ENCODE measurements around the gene PERP. TPM values are rescaled to one million over a fixed set of nuclear protein-coding genes. Genes with fewer than 3 reads are reported as not detected.
"Not testable (repeated sequence)": the region's sequence is repeated elsewhere in the genome, so short reads cannot be mapped to it uniquely, and the experiment has no call there.

The PERP gene
- total RNA-seq, 1 donor from 2014 or later, result 161 TPM

DNA sequence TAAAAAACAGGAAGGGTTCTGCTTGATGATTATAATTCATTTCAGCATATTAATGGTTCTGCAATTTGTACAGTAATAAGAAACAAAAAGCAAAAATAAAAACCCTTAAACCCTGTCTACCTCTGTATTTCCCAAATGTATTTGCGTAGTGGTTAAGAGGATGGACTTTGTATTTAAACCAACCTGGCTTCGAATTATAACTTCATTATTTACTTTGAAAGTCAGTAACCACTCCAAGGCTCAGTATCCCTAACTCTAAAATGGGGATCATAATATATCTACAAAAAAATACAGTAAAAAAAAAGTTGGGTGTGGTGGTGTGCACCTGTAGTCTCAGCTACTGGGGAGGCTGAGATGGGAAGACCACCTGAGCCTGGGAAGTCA lies 21.4 kb downstream of the PERP start:
- Histone ChIP-seq H3K27me3 (ENCODE audit: control insufficient read depth, insufficient read depth, low read length) (no peaks in the 10 kb centered on the region), H3K36me3 (ENCODE audit: control insufficient read depth, insufficient read depth, low read length) (peaks cover 1% of the 10 kb centered on the region), H3K4me3 (ENCODE audit: low read depth, low read length) (no peak overlapping the region)
- DNase-seq (ENCODE audit: low read depth) (no peak), FAIRE-seq (no peak)
- TF ChIP-seq, protein P1, sequence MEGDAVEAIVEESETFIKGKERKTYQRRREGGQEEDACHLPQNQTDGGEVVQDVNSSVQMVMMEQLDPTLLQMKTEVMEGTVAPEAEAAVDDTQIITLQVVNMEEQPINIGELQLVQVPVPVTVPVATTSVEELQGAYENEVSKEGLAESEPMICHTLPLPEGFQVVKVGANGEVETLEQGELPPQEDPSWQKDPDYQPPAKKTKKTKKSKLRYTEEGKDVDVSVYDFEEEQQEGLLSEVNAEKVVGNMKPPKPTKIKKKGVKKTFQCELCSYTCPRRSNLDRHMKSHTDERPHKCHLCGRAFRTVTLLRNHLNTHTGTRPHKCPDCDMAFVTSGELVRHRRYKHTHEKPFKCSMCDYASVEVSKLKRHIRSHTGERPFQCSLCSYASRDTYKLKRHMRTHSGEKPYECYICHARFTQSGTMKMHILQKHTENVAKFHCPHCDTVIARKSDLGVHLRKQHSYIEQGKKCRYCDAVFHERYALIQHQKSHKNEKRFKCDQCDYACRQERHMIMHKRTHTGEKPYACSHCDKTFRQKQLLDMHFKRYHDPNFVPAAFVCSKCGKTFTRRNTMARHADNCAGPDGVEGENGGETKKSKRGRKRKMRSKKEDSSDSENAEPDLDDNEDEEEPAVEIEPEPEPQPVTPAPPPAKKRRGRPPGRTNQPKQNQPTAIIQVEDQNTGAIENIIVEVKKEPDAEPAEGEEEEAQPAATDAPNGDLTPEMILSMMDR (IDR thresholded peaks at IDR 0.05; ENCODE audit: insufficient read depth, low read length, severe bottlenecking), result no peak

DNA sequence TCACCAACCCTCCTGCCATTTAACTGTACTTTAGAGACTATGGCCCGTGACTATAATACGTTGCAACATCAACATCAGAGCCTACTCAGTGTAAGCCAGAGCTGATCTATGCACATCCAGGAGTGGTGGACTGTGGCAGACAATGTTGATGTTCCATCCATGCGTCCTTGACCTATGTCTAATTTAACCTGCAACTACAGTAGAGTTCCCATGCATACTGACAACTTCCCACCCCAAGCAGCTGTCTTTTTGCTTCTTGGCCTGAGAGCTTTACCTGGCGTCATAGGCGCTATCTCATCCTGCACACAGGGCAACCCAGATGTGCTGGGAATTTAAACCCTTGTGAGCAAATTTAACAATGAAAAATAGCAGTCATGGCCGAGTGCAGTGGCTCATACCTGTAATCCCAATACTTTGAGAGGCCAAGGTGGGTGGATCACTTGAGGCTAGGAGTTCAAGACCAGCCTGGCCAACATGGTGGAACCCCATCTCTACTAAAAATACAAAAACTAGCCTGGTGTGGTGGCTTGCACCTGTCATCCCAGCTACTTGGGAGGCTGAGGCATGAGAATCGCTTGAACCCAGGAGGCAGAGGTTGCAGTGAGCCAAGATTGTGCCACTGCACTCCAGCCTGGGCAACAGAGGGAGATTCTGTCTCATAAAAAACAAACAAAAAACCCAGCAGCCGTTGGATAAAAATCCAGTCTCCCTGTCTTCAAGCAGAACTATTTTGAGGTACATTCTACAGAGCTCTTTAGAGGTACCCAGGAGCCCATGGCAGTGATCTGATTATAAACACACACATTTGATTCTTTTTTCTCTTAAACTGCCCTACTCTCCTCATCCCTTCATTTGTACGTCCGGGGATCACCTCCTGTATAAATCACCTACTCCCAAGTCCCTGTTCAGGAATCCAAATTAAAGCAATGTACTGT lies 22.0 kb downstream of the PERP start:
- FAIRE-seq (no peak), DNase-seq (ENCODE audit: low read depth) (no peak)
- TF ChIP-seq, protein P1 (IDR thresholded peaks at IDR 0.05; ENCODE audit: insufficient read depth, low read length, severe bottlenecking), result no peak
- no peaks in the 10 kb centered on the region for H3K36me3 ChIP-seq (ENCODE audit: control insufficient read depth, insufficient read depth, low read length)
- H3K4me3 ChIP-seq (ENCODE audit: low read depth, low read length), result no peak overlapping the region
- H3K27me3 ChIP-seq (ENCODE audit: control insufficient read depth, insufficient read depth, low read length), result no peaks in the 10 kb centered on the region

DNA sequence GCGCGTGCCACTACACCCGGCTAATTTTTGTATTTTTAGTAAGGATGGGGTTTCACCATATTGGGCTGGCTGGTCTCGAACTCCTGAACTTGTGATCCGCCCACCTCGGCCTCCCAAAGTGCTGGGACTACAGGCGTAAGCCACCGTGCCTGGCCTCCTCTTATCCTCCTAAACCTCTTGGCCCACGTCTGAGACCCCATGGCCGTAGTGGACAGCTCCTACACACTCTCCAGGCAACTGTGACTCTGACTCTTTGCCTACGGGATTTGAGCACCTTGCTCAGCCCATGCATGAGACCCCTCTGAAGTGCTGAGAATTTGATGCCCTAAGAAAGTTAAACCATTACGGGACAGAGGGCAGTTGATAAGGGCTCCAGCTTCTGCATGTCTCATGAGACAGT lies 25.0 kb downstream of the PERP start:
- TF ChIP-seq, protein P1 (IDR thresholded peaks at IDR 0.05; ENCODE audit: insufficient read depth, low read length, severe bottlenecking), result no peak
- H3K4me3 ChIP-seq (ENCODE audit: low read depth, low read length), result no peak overlapping the region
- H3K27me3 ChIP-seq (ENCODE audit: control insufficient read depth, insufficient read depth, low read length), result no peaks in the 10 kb centered on the region
- H3K36me3 ChIP-seq (ENCODE audit: control insufficient read depth, insufficient read depth, low read length), result no peaks in the 10 kb centered on the region
- no peak for FAIRE-seq
- no peak for DNase-seq (ENCODE audit: low read depth)

DNA sequence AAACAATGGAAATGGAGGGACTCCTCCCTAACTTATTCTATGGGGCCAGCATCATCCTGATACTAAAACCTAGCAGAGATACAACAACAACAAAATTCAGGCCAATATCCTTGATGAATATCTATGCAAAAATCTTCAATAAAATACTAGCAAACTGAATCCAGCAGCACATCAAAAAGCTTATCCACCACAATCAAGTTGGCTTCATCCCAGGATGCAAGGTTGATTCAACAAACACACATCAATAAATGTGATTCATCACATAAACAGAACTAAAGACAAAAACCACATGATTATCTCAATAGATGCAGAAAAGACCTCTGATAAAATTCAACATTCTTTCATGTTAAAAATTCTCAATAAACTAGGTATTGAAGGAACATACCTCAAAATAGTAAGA lies 27.7 kb downstream of the PERP start:
- DNase-seq (ENCODE audit: low read depth); H3K36me3 ChIP-seq (ENCODE audit: control insufficient read depth, insufficient read depth, low read length); H3K27me3 ChIP-seq (ENCODE audit: control insufficient read depth, insufficient read depth, low read length); H3K4me3 ChIP-seq (ENCODE audit: low read depth, low read length); FAIRE-seq: not testable (repeated sequence)

DNA sequence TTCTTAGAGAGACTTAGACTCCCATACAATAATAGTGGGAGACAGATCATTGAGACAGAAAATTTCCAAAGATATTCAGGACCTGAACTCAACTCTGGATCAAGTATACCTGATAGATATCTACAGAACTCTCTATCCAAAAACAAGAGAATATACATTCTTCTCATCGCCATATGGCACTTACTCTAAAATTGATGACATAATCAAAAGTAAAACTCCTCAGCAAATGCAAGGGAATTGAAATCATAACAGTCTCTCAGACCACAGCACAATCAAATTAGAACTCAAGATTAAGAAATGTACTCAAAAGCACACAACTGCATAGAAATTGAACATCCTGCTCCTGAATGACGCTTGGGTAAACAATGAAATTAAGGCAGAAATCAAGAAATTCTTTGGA lies 28.7 kb downstream of the PERP start:
- DNase-seq (ENCODE audit: low read depth), result no peak
- TF ChIP-seq, protein P1 (IDR thresholded peaks at IDR 0.05; ENCODE audit: insufficient read depth, low read length, severe bottlenecking), result no peak
- H3K27me3 ChIP-seq (ENCODE audit: control insufficient read depth, insufficient read depth, low read length), result no peaks in the 10 kb centered on the region
- no peak for FAIRE-seq
- H3K36me3 ChIP-seq (ENCODE audit: control insufficient read depth, insufficient read depth, low read length), result no peaks in the 10 kb centered on the region
- H3K4me3 ChIP-seq (ENCODE audit: low read depth, low read length), result no peak overlapping the region

DNA sequence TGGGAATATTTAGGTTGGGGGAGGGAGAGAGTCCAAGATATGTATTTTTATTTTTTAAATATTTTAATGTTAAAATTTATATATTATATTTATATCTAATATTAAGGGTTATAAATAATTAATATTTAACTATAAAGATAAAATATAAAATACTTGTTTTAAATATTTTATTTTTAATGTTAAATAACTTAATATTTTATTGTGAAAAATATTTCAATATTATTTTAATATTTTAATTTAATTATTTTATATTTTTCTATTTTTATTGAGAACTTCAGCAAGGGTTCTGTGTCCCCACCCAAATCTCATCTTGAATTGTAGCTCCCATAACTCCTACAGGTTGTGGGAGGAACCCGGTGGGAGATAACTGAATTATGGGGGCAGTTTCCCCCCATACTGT lies 34.0 kb downstream of the PERP start:
- no peak for FAIRE-seq
- TF ChIP-seq, protein P1 (IDR thresholded peaks at IDR 0.05; ENCODE audit: insufficient read depth, low read length, severe bottlenecking), result no peak

More for the DNA sequence above, 34.0 kb downstream of the PERP start:
- Histone ChIP-seq H3K27me3 (ENCODE audit: control insufficient read depth, insufficient read depth, low read length) (no peaks in the 10 kb centered on the region), H3K4me3 (ENCODE audit: low read depth, low read length) (no peak overlapping the region), H3K36me3 (ENCODE audit: control insufficient read depth, insufficient read depth, low read length) (no peaks in the 10 kb centered on the region)
- no peak for DNase-seq (ENCODE audit: low read depth)

Data from bronchial epithelial cell (primary cell).